ENCODE measurements around the gene TCF20.

DNA sequence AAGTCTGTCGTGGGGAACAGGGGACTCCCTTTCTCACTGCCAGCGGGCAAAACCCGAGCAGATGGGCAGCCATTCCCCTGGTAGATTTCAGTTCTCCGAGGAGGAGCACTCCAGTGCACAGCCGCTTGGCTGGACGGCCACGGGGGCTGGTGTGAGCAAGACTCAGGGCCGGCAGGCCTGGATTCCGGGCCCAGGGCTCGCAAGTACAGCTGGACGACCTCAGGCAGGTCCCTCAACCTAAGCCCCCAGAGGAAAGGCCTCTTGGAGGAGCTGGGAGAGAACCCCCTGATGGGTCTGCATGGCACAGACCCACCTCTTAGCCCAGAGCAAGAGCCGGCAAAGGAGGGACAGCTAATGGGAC lies 31.3 kb upstream of the TCF20 start:
- TF ChIP-seq, protein P1, sequence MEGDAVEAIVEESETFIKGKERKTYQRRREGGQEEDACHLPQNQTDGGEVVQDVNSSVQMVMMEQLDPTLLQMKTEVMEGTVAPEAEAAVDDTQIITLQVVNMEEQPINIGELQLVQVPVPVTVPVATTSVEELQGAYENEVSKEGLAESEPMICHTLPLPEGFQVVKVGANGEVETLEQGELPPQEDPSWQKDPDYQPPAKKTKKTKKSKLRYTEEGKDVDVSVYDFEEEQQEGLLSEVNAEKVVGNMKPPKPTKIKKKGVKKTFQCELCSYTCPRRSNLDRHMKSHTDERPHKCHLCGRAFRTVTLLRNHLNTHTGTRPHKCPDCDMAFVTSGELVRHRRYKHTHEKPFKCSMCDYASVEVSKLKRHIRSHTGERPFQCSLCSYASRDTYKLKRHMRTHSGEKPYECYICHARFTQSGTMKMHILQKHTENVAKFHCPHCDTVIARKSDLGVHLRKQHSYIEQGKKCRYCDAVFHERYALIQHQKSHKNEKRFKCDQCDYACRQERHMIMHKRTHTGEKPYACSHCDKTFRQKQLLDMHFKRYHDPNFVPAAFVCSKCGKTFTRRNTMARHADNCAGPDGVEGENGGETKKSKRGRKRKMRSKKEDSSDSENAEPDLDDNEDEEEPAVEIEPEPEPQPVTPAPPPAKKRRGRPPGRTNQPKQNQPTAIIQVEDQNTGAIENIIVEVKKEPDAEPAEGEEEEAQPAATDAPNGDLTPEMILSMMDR (IDR thresholded peaks at IDR 0.05) = no peak
- no peak for TF ChIP-seq POLR2A (IDR thresholded peaks at IDR 0.05)
